Measurements from ENCODE around the gene ZSCAN5C.
"Not testable (repeated sequence)": the region's sequence is repeated elsewhere in the genome, so short reads cannot be mapped to it uniquely, and the experiment has no call there.

Gene ZSCAN5C

GRCh38 chr19:56167064-56167578, 35.0 kb upstream of the ZSCAN5C start:
- H3K4me1 ChIP-seq (ENCODE audit: insufficient read depth, low read length) = no peaks in the 10 kb centered on the region
- H3K27ac ChIP-seq (ENCODE audit: low read depth, low read length) = no peak overlapping the region
- H3K4me3 ChIP-seq (ENCODE audit: low read depth in 1 of 2, low read length in 2 of 2) = no peak overlapping the region
- no peaks in the 10 kb centered on the region for H3K9me3 ChIP-seq (ENCODE audit: low read length)
- no peak overlapping the region for H3K9ac ChIP-seq (ENCODE audit: low read length)
- no peaks in the 10 kb centered on the region for H3K36me3 ChIP-seq (ENCODE audit: insufficient read depth, low read length)
- H3K27me3 ChIP-seq (ENCODE audit: control insufficient read depth in 1 of 2, insufficient read depth in 2 of 2, low read length in 2 of 2) = no peaks in the 10 kb centered on the region

GRCh38 chr19:56170261-56170660, 31.8 kb upstream of the ZSCAN5C start:
- H3K4me1 ChIP-seq (ENCODE audit: insufficient read depth, low read length) = no peaks in the 10 kb centered on the region
- H3K9me3 ChIP-seq (ENCODE audit: low read length) = no peaks in the 10 kb centered on the region
- no peak overlapping the region for H3K4me3 ChIP-seq (ENCODE audit: low read depth in 1 of 2, low read length in 2 of 2)

GRCh38 chr19:56174086-56174485, 28.0 kb upstream of the ZSCAN5C start:
- no peaks in the 10 kb centered on the region for H3K9me3 ChIP-seq (ENCODE audit: low read length)
- H3K27me3 ChIP-seq (ENCODE audit: control insufficient read depth in 1 of 2, insufficient read depth in 2 of 2, low read length in 2 of 2) = peaks cover 0 to 20% of the 10 kb centered on the region in 2 donors
- no peak overlapping the region for H3K4me3 ChIP-seq (ENCODE audit: low read depth in 1 of 2, low read length in 2 of 2)
- H3K36me3 ChIP-seq (ENCODE audit: insufficient read depth, low read length) = no peaks in the 10 kb centered on the region
- H3K27ac ChIP-seq (ENCODE audit: low read depth, low read length) = no peak overlapping the region
- H3K4me1 ChIP-seq (ENCODE audit: insufficient read depth, low read length) = no peaks in the 10 kb centered on the region
- H3K9ac ChIP-seq (ENCODE audit: low read length) = no peak overlapping the region

More at GRCh38 chr19:56170261-56170660, 31.8 kb upstream of the ZSCAN5C start:
- no peak overlapping the region for H3K9ac ChIP-seq (ENCODE audit: low read length)
- no peak overlapping the region for H3K27ac ChIP-seq (ENCODE audit: low read depth, low read length)
- peaks cover 0 to 7% of the 10 kb centered on the region in 2 donors for H3K27me3 ChIP-seq (ENCODE audit: control insufficient read depth in 1 of 2, insufficient read depth in 2 of 2, low read length in 2 of 2)
- no peaks in the 10 kb centered on the region for H3K36me3 ChIP-seq (ENCODE audit: insufficient read depth, low read length)

- no peak overlapping the region for H3K27ac ChIP-seq (ENCODE audit: low read depth, low read length)
- H3K9ac ChIP-seq (ENCODE audit: low read length) = no peak overlapping the region
- H3K9me3 ChIP-seq (ENCODE audit: low read length) = no peaks in the 10 kb centered on the region
- no peaks in the 10 kb centered on the region for H3K4me1 ChIP-seq (ENCODE audit: insufficient read depth, low read length)
- H3K36me3 ChIP-seq (ENCODE audit: insufficient read depth, low read length) = no peaks in the 10 kb centered on the region
- peaks cover 0 to 20% of the 10 kb centered on the region in 2 donors for H3K27me3 ChIP-seq (ENCODE audit: control insufficient read depth in 1 of 2, insufficient read depth in 2 of 2, low read length in 2 of 2)
- no peak overlapping the region for H3K4me3 ChIP-seq (ENCODE audit: low read depth in 1 of 2, low read length in 2 of 2)
Observed at GRCh38 chr19:56174550-56174949, 27.5 kb upstream of the ZSCAN5C start.

GRCh38 chr19:56175861-56176307, 26.2 kb upstream of the ZSCAN5C start, which contains the start of gene GALP:
Gene GALP, plus strand, starts transcription at chr19:56176008. Its CDS starts 1,101 bp downstream, at chr19:56177109.
- not testable (repeated sequence) for H3K36me3 ChIP-seq (ENCODE audit: insufficient read depth, low read length); H3K9ac ChIP-seq (ENCODE audit: low read length); H3K4me1 ChIP-seq (ENCODE audit: insufficient read depth, low read length); H3K9me3 ChIP-seq (ENCODE audit: low read length); H3K27ac ChIP-seq (ENCODE audit: low read depth, low read length); H3K4me3 ChIP-seq (ENCODE audit: low read depth in 1 of 2, low read length in 2 of 2)
- H3K27me3 ChIP-seq (ENCODE audit: control insufficient read depth in 1 of 2, insufficient read depth in 2 of 2, low read length in 2 of 2) = peaks cover 0 to 20% of the 10 kb centered on the region in 2 donors

- H3K4me3 ChIP-seq (ENCODE audit: low read depth in 1 of 2, low read length in 2 of 2); H3K9ac ChIP-seq (ENCODE audit: low read length); H3K36me3 ChIP-seq (ENCODE audit: insufficient read depth, low read length); H3K27ac ChIP-seq (ENCODE audit: low read depth, low read length); H3K9me3 ChIP-seq (ENCODE audit: low read length); H3K4me1 ChIP-seq (ENCODE audit: insufficient read depth, low read length): not testable (repeated sequence)
- H3K27me3 ChIP-seq (ENCODE audit: control insufficient read depth in 1 of 2, insufficient read depth in 2 of 2, low read length in 2 of 2) = peaks cover 0 to 20% of the 10 kb centered on the region in 2 donors
Observed at GRCh38 chr19:56176310-56176709, 25.8 kb upstream of the ZSCAN5C start.

- Histone ChIP-seq H3K36me3 (ENCODE audit: insufficient read depth, low read length) (no peaks in the 10 kb centered on the region), H3K9ac (ENCODE audit: low read length) (no peak overlapping the region), H3K4me3 (ENCODE audit: low read depth in 1 of 2, low read length in 2 of 2) (no peak overlapping the region), H3K27me3 (ENCODE audit: control insufficient read depth in 1 of 2, insufficient read depth in 2 of 2, low read length in 2 of 2) (peaks cover 0 to 20% of the 10 kb centered on the region in 2 donors), H3K27ac (ENCODE audit: low read depth, low read length) (no peak overlapping the region), H3K9me3 (ENCODE audit: low read length) (no peaks in the 10 kb centered on the region), H3K4me1 (ENCODE audit: insufficient read depth, low read length) (no peaks in the 10 kb centered on the region)
Observed at GRCh38 chr19:56176881-56177280, 25.2 kb upstream of the ZSCAN5C start.

GRCh38 chr19:56177564-56178243, 24.4 kb upstream of the ZSCAN5C start:
- Histone ChIP-seq H3K36me3 (ENCODE audit: insufficient read depth, low read length) (no peaks in the 10 kb centered on the region), H3K9ac (ENCODE audit: low read length) (no peak overlapping the region), H3K27me3 (ENCODE audit: control insufficient read depth in 1 of 2, insufficient read depth in 2 of 2, low read length in 2 of 2) (peaks cover 0 to 20% of the 10 kb centered on the region in 2 donors), H3K27ac (ENCODE audit: low read depth, low read length) (no peak overlapping the region), H3K9me3 (ENCODE audit: low read length) (no peaks in the 10 kb centered on the region), H3K4me3 (ENCODE audit: low read depth in 1 of 2, low read length in 2 of 2) (no peak overlapping the region), H3K4me1 (ENCODE audit: insufficient read depth, low read length) (no peaks in the 10 kb centered on the region)

GRCh38 chr19:56189785-56190184, 12.3 kb upstream of the ZSCAN5C start:
- Histone ChIP-seq H3K4me1 (ENCODE audit: insufficient read depth, low read length) (no peaks in the 10 kb centered on the region), H3K9me3 (ENCODE audit: low read length) (no peaks in the 10 kb centered on the region), H3K27ac (ENCODE audit: low read depth, low read length) (no peak overlapping the region), H3K4me3 (ENCODE audit: low read depth in 1 of 2, low read length in 2 of 2) (no peak overlapping the region), H3K36me3 (ENCODE audit: insufficient read depth, low read length) (no peaks in the 10 kb centered on the region), H3K9ac (ENCODE audit: low read length) (no peak overlapping the region), H3K27me3 (ENCODE audit: control insufficient read depth in 1 of 2, insufficient read depth in 2 of 2, low read length in 2 of 2) (no peaks in the 10 kb centered on the region)

- Histone ChIP-seq H3K4me1 (ENCODE audit: insufficient read depth, low read length) (no peaks in the 10 kb centered on the region), H3K9me3 (ENCODE audit: low read length) (no peaks in the 10 kb centered on the region), H3K4me3 (ENCODE audit: low read depth in 1 of 2, low read length in 2 of 2) (no peak overlapping the region), H3K36me3 (ENCODE audit: insufficient read depth, low read length) (no peaks in the 10 kb centered on the region), H3K27me3 (ENCODE audit: control insufficient read depth in 1 of 2, insufficient read depth in 2 of 2, low read length in 2 of 2) (no peaks in the 10 kb centered on the region), H3K27ac (ENCODE audit: low read depth, low read length) (no peak overlapping the region), H3K9ac (ENCODE audit: low read length) (no peak overlapping the region)
Observed at GRCh38 chr19:56191115-56191514, 11.0 kb upstream of the ZSCAN5C start.

GRCh38 chr19:56191711-56192110, 10.4 kb upstream of the ZSCAN5C start:
- Histone ChIP-seq H3K4me3 (ENCODE audit: low read depth in 1 of 2, low read length in 2 of 2) (no peak overlapping the region), H3K27me3 (ENCODE audit: control insufficient read depth in 1 of 2, insufficient read depth in 2 of 2, low read length in 2 of 2) (no peaks in the 10 kb centered on the region), H3K27ac (ENCODE audit: low read depth, low read length) (no peak overlapping the region), H3K4me1 (ENCODE audit: insufficient read depth, low read length) (no peaks in the 10 kb centered on the region), H3K9me3 (ENCODE audit: low read length) (no peaks in the 10 kb centered on the region), H3K9ac (ENCODE audit: low read length) (no peak overlapping the region), H3K36me3 (ENCODE audit: insufficient read depth, low read length) (no peaks in the 10 kb centered on the region)
